ENCODE results near the gene SDHB.

The SDHB gene

DNA sequence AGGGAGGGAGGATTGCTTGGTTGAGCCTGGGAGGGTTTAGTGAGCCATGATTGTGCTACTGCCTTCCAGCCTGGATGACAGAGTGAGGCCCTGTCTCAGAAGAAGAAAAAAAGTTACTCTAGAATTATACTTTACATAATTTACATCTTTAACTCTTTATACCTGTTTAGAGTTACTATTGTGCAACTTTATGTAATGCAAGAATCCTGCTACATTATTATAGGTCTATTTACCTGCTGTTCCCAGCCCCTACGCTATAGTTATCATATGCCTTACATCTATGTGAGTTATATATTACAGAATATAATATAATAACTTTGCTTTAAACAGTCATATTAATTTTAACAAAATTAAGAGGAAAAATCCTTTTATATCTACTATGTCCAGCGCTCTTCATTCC is 14.3 kb downstream of the SDHB start:
- no peak overlapping the region for H3K27ac ChIP-seq (replicated peaks)
- TF ChIP-seq SPI1 (IDR thresholded peaks at IDR 0.05; ENCODE audit: borderline replicate concordance, low read depth), result no peak
- TF ChIP-seq, protein P1, sequence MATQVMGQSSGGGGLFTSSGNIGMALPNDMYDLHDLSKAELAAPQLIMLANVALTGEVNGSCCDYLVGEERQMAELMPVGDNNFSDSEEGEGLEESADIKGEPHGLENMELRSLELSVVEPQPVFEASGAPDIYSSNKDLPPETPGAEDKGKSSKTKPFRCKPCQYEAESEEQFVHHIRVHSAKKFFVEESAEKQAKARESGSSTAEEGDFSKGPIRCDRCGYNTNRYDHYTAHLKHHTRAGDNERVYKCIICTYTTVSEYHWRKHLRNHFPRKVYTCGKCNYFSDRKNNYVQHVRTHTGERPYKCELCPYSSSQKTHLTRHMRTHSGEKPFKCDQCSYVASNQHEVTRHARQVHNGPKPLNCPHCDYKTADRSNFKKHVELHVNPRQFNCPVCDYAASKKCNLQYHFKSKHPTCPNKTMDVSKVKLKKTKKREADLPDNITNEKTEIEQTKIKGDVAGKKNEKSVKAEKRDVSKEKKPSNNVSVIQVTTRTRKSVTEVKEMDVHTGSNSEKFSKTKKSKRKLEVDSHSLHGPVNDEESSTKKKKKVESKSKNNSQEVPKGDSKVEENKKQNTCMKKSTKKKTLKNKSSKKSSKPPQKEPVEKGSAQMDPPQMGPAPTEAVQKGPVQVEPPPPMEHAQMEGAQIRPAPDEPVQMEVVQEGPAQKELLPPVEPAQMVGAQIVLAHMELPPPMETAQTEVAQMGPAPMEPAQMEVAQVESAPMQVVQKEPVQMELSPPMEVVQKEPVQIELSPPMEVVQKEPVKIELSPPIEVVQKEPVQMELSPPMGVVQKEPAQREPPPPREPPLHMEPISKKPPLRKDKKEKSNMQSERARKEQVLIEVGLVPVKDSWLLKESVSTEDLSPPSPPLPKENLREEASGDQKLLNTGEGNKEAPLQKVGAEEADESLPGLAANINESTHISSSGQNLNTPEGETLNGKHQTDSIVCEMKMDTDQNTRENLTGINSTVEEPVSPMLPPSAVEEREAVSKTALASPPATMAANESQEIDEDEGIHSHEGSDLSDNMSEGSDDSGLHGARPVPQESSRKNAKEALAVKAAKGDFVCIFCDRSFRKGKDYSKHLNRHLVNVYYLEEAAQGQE (IDR thresholded peaks at IDR 0.05; ENCODE audit: insufficient replicate concordance, low read depth), result no peak
- TF ChIP-seq GABPA (IDR thresholded peaks at IDR 0.05; ENCODE audit: low read depth), result no peak
- TF ChIP-seq CTCF (IDR thresholded peaks at IDR 0.05; ENCODE audit: insufficient read depth, low read length), result no peak
- TF ChIP-seq POLR2AphosphoS5 (IDR thresholded peaks at IDR 0.05; ENCODE audit: low read depth), result no peak
- no peaks in the 10 kb centered on the region for H3K27me3 ChIP-seq (ENCODE audit: insufficient read depth, poor library complexity, severe bottlenecking)
- no peak overlapping the region for H3K4me3 ChIP-seq (replicated peaks; ENCODE audit: insufficient read depth, low read length)
- DNase-seq (ENCODE audit: low read depth in 1 of 2, low spot score in 1 of 2), result no peak

DNA sequence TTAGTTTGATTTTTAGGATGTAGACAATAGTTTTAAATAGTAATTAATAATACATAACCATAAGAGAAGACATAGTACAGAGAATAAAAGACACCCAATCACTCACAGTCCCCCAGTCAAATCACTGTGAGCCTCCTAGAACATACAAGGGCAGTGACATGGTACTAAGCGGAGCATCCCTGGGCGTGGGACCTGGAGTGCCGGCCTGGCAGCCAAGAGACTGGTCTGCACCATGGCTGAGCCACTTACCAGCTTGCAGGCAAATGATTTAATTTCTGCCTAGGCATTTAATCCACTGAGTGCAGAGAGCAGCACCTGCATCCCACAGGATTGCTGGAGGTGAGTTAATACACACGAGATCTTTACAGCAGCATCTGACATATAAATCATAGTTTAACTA is 20.4 kb downstream of the SDHB start:
- no peak for DNase-seq (ENCODE audit: low read depth in 1 of 2, low spot score in 1 of 2)

DNA sequence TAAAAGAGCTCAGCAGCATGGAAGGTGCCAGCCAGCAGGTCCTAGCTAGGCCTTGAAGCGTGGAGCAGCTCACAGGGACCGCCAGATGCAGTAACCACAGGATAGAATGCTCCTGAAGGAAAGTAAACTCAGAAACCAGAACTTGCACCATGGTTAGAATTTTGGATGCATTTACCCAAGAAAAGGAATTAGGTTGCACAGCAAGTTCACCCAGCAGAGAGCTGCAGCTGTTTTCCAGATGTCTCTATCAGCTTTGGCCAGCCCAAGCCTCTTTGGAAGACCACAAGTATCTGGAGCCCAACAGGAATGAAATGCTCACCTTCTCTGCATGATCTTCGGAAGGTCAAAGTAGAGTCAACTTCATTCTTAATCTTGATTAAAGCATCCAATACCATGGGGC is 21.1 kb downstream of the SDHB start:
- no peaks in the 10 kb centered on the region for H3K27me3 ChIP-seq (ENCODE audit: insufficient read depth, poor library complexity, severe bottlenecking)
- no peak overlapping the region for H3K27ac ChIP-seq (replicated peaks)
- TF ChIP-seq POLR2AphosphoS5 (IDR thresholded peaks at IDR 0.05; ENCODE audit: low read depth) (no peak), GABPA (IDR thresholded peaks at IDR 0.05; ENCODE audit: low read depth) (no peak), CTCF (IDR thresholded peaks at IDR 0.05; ENCODE audit: insufficient read depth, low read length) (no peak), SPI1 (IDR thresholded peaks at IDR 0.05; ENCODE audit: borderline replicate concordance, low read depth) (no peak)
- TF ChIP-seq, protein P1 (IDR thresholded peaks at IDR 0.05; ENCODE audit: insufficient replicate concordance, low read depth), result no peak
- H3K4me3 ChIP-seq (replicated peaks; ENCODE audit: insufficient read depth, low read length), result no peak overlapping the region
- no peak for DNase-seq (ENCODE audit: low read depth in 1 of 2, low spot score in 1 of 2)

More for the DNA sequence above, 20.4 kb downstream of the SDHB start:
- no peak overlapping the region for H3K27ac ChIP-seq (replicated peaks)
- TF ChIP-seq, protein P1 (IDR thresholded peaks at IDR 0.05; ENCODE audit: insufficient replicate concordance, low read depth), result no peak
- TF ChIP-seq CTCF (IDR thresholded peaks at IDR 0.05; ENCODE audit: insufficient read depth, low read length) (no peak), SPI1 (IDR thresholded peaks at IDR 0.05; ENCODE audit: borderline replicate concordance, low read depth) (no peak), POLR2AphosphoS5 (IDR thresholded peaks at IDR 0.05; ENCODE audit: low read depth) (no peak)
- H3K27me3 ChIP-seq (ENCODE audit: insufficient read depth, poor library complexity, severe bottlenecking), result no peaks in the 10 kb centered on the region
- H3K4me3 ChIP-seq (replicated peaks; ENCODE audit: insufficient read depth, low read length), result no peak overlapping the region

All from HL-60 (cell line).